Adrenal gland (tissue), 19 donors: ENCODE results near the gene ACOD1. TPM values are rescaled to one million over a fixed set of nuclear protein-coding genes. Genes with fewer than 3 reads are reported as not detected.
A peak's percentile ranks its signal among the peaks of the same experiment; 100 is the strongest.
"Not testable (repeated sequence)": the region's sequence is repeated elsewhere in the genome, so short reads cannot be mapped to it uniquely, and the experiment has no call there.

Experiments
- DNase-seq, 7 donors: peaks; one replicate each; pipeline ENCODE4 v3.0.0-alpha.2; 2019 to 2020
- H3K27ac ChIP-seq, 5 donors: fragments of 200-600 bp; sonication (generic) in 4 of 5; 1 replicate in 3 of 5; 2 replicates in 2 of 5; pipeline versions ENCODE4 v1.5.1 to v1.8.0; 2016 to 2020; ENCODE audit warnings: mild to moderate bottlenecking in 1 of 5
- H3K27me3 ChIP-seq: fragments of 200-600 bp; 2 replicates; pipeline ENCODE4 v1.8.0; 2021
- H3K36me3 ChIP-seq, 2 donors: fragments of 200-600 bp; replicated peaks in 1 of 2; 1 replicate in 1 of 2; 2 replicates in 1 of 2; pipeline versions ENCODE4 v1.5.1 to v1.8.0; 2018 to 2022
- H3K4me1 ChIP-seq, 2 donors: fragments of 200-600 bp; replicated peaks in 1 of 2; 1 replicate in 1 of 2; 2 replicates in 1 of 2; pipeline versions ENCODE4 v1.5.1 to v1.8.0; 2018 to 2021
- H3K4me3 ChIP-seq, 4 donors: fragments of 200-600 bp; sonication (generic) in 3 of 4; one replicate each; pipeline ENCODE4 v1.5.1; 2016 to 2018
- H3K9me3 ChIP-seq, 3 donors: fragments of 200-600 bp; sonication (generic) in 1 of 3; replicated peaks in 1 of 3; 1 replicate in 2 of 3; 2 replicates in 1 of 3; pipeline versions ENCODE4 v1.5.1 to v1.8.0; 2016 to 2021
- CTCF ChIP-seq, 6 experiments: fragments of 450-650 bp in 4 of 6; fragments of 200-600 bp in 2 of 6; sonication (generic) in 1 of 6; IDR thresholded peaks; 1 replicate in 5 of 6; 2 replicates in 1 of 6; pipeline versions ENCODE4 v1.5.1 to v1.8.0; 2016 to 2021; ENCODE audit warnings: antibody characterized with exemption in 6 of 6, mild to moderate bottlenecking in 2 of 6, moderate library complexity in 1 of 6
- POLR2A ChIP-seq, 2 donors: fragments of 450-650 bp; IDR thresholded peaks; one replicate each; pipeline ENCODE4 v1.6.1; 2017; ENCODE audit warnings: antibody characterized with exemption in 2 of 2, mild to moderate bottlenecking in 2 of 2, moderate library complexity in 1 of 2
- WGBS, 4 donors: extraction: QIAGEN DNeasy Blood & Tissue Kit in 2 of 4; methylation state at CpG; one replicate each; pipeline versions ENCODE4 v1.1.5 to v1.1.7; 2013 to 2017; 5-methylcytosine and 5-hydroxymethylcytosine counted together
- intact Hi-C, 2 donors: fragments of 100-400 bp; cut with DNase I; formaldehyde crosslinking; loops; one replicate each; pipeline versions ENCODE4 v1.14.1 to v1.15.0; 2022 to 2023
- long read RNA-seq, 10 donors: library from polyadenylated mRNA in 3 of 10; unstranded in 2 of 10; stranded (forward) in 1 of 10; transcript quantifications; one replicate each; pipeline ENCODE4 v2.0.0 and lab custom pipeline, GENCODE V29; 2021 to 2026
- polyA plus RNA-seq, 3 donors: library from polyadenylated mRNA; stranded (reverse); fragments of 200-250 nt in 2 of 3; fragments of 350-450 nt in 1 of 3; fragmentation: Illumina TruSeq in 1 of 3; extraction: RNeasy Lipid Tissue Mini Kit (QIAGEN cat#74804) in 1 of 3; gene quantifications; one replicate each; pipeline ENCODE4 v1.2.3, GENCODE V29; 2013 to 2014
- total RNA-seq, 9 donors: library from RNA; depleted of rRNA in 4 of 9; stranded (reverse); fragments of >200 nt in 4 of 9; fragments of 120-200 nt in 1 of 9; fragmentation: NEBNext Ultra II Directional in 1 of 9; extraction: Animal tissue kit (Norgen Biotek cat#: 25700) in 1 of 9; gene quantifications; one replicate each; pipeline versions ENCODE4 v1.1.0 to v1.2.4, GENCODE V29; 2013 to 2023
- donor health status: healthy with polysubstance abuse.
- donor health status: Bipolar disorder and iron deficiency.
- donor health status: DM: yes; HTN: yes; CAD: no.
- donor health status: DM: no; HTN: no; CAD: no.
- donor health status: DM: no; HTN: no; CAD: no.
- donor health status: DM: yes; HTN: yes; CAD: no.

ACOD1 gene
- total RNA-seq (not detected), polyA plus RNA-seq (not detected)
- long read RNA-seq, donor 1, result 0 reads
- long read RNA-seq, donor 2, result 0 reads
- long read RNA-seq, donor 3, result 0 reads
- long read RNA-seq, donor 4, result 0 reads
- long read RNA-seq, donor 5, result 0 reads
- long read RNA-seq, donor 6, result 0 reads
- long read RNA-seq, donor 7, result 0 reads
- long read RNA-seq, donor 8, result 0 reads
- long read RNA-seq, donor 9, result 0 reads
- long read RNA-seq, donor 10, result 0 reads

- Histone ChIP-seq H3K27me3 (no peaks in the 10 kb centered on the region), H3K27ac (no peak within 1 kb of the TSS), H3K9me3 (no peaks in the 10 kb centered on the region), H3K4me3 (no peak within 1 kb of the TSS), H3K36me3 (no peaks in the 10 kb centered on the region), H3K4me1 (peaks cover 0 to 9% of the 10 kb centered on the region in 2 donors)
- intact Hi-C loops, result no loop called here
- no peak for DNase-seq
- WGBS, 4 donors, result 71 to 81% (median 77%) methylated on average over 2 of the region's 2 CpGs
- TF ChIP-seq CTCF (IDR thresholded peaks at IDR 0.05) (no peak), POLR2A (IDR thresholded peaks at IDR 0.05) (no peak)
Observed at GRCh38 chr13:76948149-76948548, at the start of gene ACOD1. TSS of gene ACOD1 (plus strand) at chr13:76948511. CDS start at chr13:76948559, 48 bp downstream.

- H3K4me1 ChIP-seq, H3K27me3 ChIP-seq, H3K27ac ChIP-seq, DNase-seq, intact Hi-C loops, H3K9me3 ChIP-seq, H3K36me3 ChIP-seq, H3K4me3 ChIP-seq: not testable (repeated sequence)
- 86 to 94% (median 90%) methylated on average over 4 of the region's 4 CpGs for WGBS, 4 donors
Observed at GRCh38 chr13:76899066-76899465, 49.2 kb upstream of the ACOD1 start.

GRCh38 chr13:76903544-76904162, 44.7 kb upstream of the ACOD1 start:
- peak; percentile 42 to 90 (median 71) for DNase-seq
- WGBS, 4 donors, result 16 to 25% (median 21%) methylated on average over 3 of the region's 3 CpGs
- H3K27ac ChIP-seq, result no peak overlapping the region
- intact Hi-C loops, result loop anchor here (5.0 to 10.0 kb wide), 3 partner anchors 239 to 1031 kb away; no protein-coding TSS in a partner anchor
- H3K4me3 ChIP-seq, result no peak overlapping the region
- H3K27me3 ChIP-seq, result no peaks in the 10 kb centered on the region
- H3K4me1 ChIP-seq, result no peaks in the 10 kb centered on the region
- H3K9me3 ChIP-seq, result no peaks in the 10 kb centered on the region
- TF ChIP-seq CTCF (IDR thresholded peaks at IDR 0.05), result peak; percentile 94 to 100 (median 96)
- TF ChIP-seq POLR2A (IDR thresholded peaks at IDR 0.05), result no peak
- no peaks in the 10 kb centered on the region for H3K36me3 ChIP-seq

- H3K27ac ChIP-seq, result no peak overlapping the region
- 43 to 65% (median 52%) methylated on average over 2 of the region's 2 CpGs for WGBS, 4 donors
- no peaks in the 10 kb centered on the region for H3K36me3 ChIP-seq
- DNase-seq, result no peak
- no peaks in the 10 kb centered on the region for H3K4me1 ChIP-seq
- no peak overlapping the region for H3K4me3 ChIP-seq
- intact Hi-C loops, result loop anchor here (5.0 to 10.0 kb wide), 3 partner anchors 240 to 1032 kb away; no protein-coding TSS in a partner anchor
- no peaks in the 10 kb centered on the region for H3K27me3 ChIP-seq
- H3K9me3 ChIP-seq, result no peaks in the 10 kb centered on the region
- TF ChIP-seq POLR2A (IDR thresholded peaks at IDR 0.05) (no peak), CTCF (IDR thresholded peaks at IDR 0.05) (no peak)
Observed at GRCh38 chr13:76904507-76904906, 43.8 kb upstream of the ACOD1 start.
